ENCODE results near the gene XPA.
"Not testable (repeated sequence)": the region's sequence is repeated elsewhere in the genome, so short reads cannot be mapped to it uniquely, and the experiment has no call there.

The XPA gene

DNA sequence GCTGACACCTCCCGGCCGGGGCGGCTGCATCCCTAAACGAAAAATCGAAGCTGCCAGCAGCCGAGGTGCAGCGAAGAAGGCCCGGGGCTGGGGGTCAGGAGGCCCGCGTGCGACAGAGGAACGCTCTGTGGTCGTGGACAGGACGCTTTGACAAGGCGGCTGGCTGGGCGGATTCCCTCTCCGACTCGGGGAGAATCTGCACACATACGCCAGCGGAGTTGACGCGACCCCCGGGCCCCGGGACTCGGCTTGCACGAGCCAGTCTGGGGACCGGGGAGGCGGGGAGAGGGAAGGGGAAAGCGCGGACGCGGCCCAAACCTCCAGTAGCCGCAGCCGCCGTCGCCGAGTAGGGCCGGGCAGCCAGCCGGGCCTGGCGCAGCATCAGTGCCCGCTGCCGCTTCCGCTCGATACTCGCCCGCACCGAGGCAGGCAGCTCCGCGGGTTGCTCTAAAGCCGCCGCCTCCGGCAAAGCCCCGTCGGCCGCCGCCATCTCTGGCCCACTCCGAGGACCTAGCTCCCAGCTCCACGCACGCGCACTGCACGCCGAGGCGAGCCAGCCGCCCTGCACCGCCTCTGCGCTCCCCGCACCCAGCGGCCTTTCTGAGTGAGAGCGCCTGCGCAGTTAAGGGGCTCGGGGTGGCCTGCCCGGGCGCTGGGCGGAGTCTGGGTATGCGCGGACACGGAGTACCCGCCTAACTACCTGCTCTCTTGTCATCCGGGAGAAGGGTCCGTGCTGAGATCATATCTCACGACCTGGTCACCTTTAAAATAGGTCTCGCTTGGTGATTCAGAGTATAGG is at the start of gene XPA:
Gene XPA (minus strand): TSS at position 538 of the 799 bp plus-strand sequence. CDS start 48 bp downstream, at position 490.
- peak; percentile 97 for DNase-seq (ENCODE audit: low spot score)

DNA sequence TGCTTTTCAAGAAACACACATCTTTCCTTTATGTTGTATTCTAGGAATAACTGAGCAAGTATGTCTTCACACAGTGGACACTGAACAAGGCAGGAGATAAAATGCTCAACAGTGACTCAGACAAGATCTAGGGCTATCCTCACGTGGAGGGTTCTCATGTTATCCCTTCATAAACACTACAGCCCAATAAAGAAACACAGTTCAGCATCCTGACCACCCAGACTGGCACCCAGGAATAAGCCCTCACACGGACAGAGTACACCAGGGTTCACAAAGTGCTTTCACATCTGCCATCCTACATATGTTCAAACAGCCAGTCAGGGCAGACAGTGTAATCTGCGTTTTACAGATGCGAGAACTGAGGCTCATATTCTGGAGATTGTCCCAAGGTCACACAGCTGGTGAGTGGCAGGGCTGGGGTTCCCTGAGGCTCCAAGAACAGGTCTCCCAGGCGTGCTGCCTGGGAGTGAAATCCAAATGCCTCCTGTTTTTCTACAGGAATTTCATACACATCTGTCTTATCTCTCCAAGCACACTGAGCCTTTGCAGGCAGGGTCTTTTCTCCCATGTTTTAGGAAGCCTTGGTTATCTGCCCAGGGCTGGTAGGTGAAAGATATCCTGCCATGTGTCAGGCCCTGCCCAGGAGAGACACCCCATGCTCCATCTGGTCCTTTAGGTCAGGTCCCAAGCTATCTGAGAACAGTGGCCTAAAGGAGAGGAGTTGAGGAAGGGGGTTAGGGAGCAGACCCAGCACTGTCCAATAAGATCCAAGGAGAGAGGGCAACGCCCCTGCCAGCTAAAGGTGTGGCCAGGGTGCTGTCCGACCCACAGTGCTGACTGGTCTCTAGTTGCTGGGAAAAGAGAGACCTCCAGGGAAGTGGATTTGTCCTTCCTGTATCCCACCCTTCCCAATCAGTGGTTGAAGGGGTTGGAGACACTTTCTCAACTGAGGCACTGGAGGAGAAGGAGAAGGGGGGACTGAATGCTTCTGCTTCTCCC is 47.9 kb upstream of the XPA start:
- DNase-seq (ENCODE audit: low spot score), result no peak

DNA sequence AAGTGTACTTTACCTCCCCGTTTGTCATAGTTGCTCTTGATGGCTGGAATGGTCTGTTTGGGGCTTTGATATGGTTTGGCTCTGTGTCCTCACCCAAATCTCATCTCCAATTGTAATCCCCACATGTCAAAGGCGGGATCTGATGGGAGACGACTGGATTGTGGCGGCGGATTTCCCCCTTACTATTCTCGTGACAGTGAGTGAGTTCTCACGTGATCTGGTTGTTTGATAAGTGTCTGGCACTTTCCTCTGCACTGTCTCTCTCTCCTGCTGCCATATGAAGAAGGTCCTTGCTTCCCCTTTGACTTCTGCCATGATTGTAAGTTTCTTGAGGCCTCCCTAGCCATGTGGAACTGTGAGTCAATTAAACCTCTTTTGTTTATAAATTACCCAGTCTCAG is 46.9 kb upstream of the XPA start:
- not testable (repeated sequence) for DNase-seq (ENCODE audit: low spot score)

DNA sequence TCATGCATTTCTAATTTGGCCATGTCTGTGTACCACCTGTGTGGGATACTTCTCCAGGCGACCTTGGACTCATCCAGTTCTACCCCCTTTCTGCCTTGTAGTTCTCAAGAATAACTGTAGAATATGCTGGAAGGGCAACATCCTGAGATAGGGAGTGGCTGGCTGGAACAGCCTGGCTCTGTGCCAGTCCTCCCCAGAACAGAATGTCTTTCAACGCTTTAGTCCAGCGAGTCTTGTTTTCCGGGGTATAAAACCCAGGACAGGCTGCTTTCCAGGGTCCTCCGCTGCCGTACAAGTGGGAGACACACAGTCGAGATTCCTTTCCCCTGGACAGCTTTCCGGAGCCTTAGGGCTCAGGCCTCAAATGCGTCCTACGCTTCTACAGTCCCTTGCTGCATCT is 45.4 kb upstream of the XPA start:
- no peak for DNase-seq (ENCODE audit: low spot score)

DNA sequence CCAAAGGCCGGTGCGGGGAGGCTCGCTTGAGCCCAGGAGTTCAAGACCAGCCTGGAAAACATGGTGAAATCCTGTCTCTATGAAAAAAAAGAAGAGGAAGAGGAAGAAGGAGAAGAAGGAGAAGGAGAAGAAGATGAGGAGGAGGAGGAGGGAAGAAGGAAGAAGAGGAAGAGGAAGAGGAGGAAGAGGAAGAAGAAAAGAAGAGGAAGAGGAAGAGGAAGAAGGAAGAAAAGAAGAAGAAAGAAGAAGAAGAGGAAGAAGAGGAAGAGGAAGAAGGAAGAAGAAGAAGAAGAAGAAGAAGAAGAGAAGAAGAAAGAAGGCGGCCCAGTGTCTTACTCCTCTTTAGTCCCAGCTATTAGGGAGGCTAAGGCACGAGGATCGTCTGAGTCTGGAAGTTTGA is 44.8 kb upstream of the XPA start:
- no peak for DNase-seq (ENCODE audit: low spot score)

DNA sequence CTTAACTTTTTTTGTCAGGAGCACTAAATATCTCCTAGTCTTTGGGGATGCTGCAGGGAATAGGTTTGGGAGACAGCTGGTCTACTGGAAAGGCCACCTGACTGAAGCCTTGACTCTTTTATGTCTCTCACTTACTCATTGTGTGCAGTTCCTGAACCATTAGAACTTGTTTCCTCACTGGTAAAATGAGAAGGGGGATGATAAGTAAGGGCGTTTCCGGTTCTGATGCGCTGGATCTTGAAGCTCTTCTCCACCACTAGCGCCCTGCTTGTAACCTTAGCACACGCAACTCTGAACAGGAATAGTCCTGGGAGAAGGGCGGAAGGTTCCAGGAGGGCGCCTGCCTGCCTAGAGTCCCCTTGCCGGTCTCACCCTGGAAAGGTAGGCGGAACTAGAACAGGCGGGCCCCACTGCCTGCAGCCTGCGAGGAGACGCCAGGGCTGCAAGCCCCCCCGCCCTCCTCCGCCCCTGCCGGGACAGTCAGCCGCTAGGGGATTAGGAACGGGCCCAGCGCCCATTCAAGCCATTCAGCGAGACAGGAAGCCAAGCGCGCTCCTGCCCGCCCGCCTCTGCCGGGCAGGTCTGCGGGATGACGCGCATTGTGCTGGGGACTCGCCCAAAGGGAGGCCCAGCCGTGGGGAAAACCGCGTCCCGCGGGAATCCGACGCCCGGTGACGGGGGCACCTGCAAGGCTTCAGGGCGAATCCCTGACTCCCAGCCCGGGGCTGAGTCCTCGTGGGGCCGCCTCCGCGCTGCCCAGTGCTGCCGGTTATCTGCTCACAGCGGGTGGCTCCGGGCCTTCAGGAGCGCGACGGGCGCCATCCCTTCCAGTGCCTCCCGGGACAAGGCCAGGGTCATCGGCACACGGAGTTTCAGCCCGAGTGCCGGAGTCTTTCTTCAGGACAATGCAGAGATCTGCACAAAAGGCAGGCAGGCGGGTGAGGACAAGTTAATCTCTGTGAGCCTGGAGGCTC is 44.0 kb upstream of the XPA start:
- no peak for DNase-seq (ENCODE audit: low spot score)

DNA sequence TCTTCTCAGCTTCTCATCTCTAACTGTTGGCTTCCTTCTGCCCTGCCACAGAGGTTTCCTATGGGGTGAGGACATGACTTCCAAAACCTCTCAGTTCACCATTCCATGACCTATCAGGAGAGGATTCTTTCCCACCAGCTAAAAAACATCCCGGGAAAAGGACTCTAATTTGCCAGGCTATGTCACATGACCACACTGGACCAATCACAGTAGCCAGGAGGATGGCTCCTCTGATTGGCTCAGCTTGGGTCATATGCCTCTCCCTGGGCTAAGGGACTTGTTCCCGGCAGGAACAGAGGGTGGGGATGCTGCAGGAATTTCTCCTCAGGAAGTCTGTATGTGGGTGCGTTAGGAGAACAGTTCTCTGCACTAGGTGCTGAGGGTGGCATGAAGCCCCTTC is 40.3 kb upstream of the XPA start:
- DNase-seq (ENCODE audit: low spot score), result no peak

DNA sequence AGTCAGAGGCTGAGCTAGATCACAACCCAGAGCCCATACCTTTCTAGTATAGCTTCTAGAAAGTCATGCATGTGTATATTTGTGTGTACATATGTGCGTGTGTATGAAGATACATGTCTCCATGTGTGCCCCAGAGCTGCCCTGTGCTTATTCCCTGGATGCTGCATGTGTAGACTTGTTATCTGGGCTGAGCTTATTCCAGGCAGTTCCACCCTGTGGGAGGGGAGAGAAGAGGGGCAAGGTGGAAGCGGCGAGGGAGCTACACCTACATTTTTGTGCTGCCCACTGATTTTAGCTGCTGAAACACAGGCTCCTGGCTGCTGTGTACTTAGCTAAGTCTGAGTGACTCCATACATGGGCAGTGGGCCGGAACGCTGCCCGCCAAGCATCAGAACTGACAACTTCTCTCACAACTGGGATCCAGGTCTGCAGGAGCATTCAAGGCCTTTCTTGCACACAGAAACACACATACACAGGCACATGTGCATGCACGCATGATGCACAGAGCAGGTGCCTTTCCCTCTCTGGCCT is 38.0 kb upstream of the XPA start:
- DNase-seq (ENCODE audit: low spot score), result no peak

DNA sequence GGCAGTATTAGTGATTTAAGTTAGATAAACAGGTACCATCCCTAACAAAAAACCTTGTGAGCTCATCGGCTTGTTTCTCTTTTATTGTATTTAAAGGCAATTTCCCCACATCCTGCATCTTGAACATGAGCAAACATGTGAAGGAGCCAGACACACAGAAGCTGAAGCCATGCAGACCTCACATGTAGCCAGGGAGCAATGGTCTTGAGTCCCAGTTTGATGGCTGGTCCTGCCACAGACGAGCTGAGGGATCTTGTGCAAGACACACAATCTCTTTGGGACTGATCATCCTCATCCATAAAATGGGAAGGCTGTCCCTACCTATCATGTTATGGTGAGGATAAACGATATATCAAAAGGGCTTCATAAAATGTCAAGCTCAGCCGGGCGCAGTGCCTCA is 29.6 kb upstream of the XPA start:
- no peak for DNase-seq (ENCODE audit: low spot score)

DNA sequence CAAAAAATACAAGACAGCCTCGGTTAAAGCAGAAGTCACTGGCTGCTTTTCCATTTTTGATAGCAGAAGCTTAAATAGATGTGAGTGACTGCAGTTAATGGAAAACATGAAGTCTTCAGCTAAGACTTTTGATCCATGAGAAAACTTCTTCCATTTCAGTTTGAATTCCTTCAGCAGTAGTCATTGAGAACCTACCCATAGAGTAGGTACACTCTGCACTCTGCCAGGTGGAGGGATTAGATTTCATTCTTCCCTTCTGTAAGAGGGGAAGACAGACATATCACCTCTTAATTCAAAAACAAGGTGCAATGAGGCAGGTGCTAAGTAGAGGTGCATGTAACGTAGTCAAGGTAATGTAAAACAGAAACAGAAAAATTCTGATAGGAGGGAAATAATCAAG is 26.7 kb upstream of the XPA start:
- no peak for DNase-seq (ENCODE audit: low spot score)

DNA sequence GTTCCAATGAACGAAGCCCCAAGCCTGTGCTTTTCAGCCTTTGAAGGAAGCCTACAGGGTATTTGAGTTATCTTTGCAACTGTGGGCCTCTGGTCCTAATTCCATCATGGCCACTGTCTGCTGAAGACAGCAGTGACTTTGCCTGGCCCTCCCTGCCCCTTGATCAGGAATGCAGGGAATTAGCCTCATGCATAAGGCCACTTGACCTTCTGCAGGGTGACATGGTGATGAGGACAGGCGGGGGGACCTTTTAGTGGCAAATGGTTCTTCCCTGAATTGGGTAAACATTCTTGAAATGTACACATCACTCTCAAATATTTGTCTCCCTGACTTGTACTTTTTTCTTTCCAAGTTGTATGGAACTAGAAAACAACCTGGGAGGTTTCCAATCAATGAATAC is 25.2 kb upstream of the XPA start:
- DNase-seq (ENCODE audit: low spot score), result no peak

DNA sequence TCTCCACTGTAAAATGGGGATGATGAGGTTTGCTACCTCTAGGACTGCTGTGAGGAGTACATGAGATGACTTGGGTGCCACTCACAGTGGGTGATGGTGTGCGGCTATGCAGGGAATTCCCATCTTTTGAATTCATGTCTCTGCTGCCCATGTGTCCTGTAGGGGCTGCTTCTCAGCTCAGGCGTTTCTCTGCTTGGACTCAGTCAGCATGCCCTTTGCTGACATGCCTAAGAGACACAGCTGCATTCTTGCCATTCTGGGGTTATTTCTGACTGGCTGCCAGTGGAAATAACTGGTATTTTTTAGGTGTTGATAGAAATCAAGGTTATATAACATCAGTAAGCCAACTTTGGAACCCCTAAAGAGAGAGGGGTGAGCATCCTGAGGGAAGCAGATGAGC is 24.3 kb upstream of the XPA start:
- no peak for DNase-seq (ENCODE audit: low spot score)

DNA sequence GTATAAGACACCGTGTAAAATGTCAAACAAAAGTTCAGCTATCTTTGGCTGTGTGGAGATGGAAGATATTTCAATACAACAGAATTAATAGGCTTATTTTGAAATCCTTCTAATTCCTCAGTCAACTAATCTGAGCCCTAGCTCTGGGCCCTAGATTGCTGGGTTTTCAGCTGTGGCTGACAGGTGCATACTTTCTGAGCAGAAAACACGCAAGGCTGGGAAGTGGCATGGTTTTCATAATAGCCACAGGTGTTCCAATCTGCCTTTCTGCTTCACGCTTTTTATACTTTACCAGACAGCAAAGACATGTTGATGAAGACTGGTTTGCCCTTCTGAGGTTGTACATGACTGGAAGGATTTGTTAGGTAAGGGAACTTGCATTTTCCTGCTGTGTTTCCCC is 20.7 kb upstream of the XPA start:
- no peak for DNase-seq (ENCODE audit: low spot score)

DNA sequence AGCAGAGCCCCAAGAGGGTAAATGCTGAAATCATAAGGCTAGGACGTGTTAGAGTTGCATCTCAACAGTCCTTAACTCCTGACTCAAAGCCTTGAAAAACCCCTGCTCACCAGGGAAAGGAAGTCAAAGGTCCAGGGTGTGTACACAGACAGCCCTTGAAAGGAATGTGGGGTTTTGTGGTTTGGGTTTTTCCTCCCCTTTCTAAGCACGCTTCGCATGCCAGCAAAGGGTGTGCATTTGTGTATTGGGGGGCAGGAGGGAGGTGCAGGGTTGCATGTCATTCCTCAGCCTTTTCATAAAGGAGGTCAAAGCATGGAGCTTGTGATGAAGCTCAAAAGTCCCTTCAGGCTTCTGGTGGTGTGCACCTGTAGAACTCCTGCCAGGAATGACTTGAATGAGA is 17.3 kb upstream of the XPA start:
- DNase-seq (ENCODE audit: low spot score), result no peak

DNA sequence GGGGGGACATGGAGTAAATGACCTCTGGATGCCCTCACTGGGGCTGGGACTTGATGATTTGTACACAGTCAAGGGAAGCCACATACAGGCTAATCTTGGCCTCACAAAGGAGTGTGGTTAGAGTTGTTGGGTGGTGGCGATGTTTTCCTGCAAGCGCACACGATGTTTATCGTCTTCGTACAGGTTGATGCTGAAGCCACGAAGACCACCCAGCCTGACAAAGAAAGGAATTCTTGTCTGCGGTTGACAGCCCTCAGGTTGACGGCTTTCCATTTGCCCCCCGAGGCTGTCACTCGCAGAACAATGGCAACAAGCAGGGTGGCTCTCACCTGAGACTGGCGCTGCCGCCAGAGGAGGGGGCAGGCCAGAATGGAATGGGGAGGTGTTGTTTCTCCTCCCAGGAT is 14.1 kb upstream of the XPA start:
- DNase-seq (ENCODE audit: low spot score), result no peak

DNA sequence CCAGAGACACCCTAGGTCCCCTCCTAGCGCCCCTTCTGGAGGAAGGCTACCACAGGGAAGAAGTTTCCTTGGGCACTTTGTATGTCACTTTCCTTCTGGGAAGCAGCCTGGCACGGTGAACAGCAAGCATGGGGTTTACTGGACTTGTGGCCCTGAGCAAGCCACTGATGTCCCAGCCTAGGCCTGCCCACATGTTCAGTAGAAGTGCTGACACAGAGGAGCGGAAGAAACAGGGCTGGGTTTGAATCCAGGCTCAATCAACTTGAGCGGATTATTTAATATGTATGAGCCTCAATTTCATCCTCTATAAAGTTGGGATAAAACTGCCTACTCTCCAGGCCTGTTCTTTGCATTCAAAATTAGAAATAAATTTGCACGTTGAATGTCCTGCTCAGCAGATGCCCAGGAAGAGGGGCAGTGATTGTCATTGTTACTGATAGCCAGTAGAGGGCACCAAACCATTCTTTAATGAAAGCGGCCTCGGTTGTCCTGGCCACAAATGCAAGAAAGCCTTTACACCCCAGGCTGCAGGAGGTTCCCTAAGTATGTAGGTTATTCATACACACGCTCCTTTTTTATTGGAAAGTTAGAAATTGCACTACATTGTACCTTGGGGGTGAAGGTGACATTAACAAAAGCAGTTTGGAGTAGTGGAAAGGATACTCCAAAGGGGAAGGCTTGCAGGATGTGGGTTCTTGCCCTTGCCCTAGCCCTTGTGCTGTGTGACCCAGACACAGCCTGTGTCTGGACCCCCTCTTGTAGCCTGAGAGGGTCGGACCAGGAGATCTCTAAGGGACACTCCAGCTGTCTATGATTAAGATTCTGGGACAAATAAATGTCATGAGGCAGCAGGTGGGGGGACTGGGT is 13.4 kb upstream of the XPA start:
- DNase-seq (ENCODE audit: low spot score), result peak; percentile 85

DNA sequence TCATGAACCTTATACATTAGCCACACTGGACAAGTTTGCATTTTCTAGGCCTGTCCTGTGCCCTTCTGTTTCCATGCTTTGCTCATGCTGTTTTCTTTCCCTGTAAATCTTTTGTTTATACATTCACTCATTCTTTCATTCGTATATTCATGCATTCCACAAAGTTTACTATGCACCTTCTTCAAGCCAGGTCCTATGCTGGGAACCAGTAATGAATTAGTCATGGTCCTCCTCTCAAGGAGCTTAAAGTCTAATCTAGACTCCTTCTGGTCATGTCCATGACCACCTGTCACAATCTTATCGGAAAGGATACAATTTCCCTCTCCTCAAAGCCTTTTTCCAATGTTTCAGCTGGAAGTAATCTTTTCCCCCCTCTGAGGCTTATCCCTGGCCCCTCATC is 9.1 kb upstream of the XPA start:
- DNase-seq (ENCODE audit: low spot score), result no peak

DNA sequence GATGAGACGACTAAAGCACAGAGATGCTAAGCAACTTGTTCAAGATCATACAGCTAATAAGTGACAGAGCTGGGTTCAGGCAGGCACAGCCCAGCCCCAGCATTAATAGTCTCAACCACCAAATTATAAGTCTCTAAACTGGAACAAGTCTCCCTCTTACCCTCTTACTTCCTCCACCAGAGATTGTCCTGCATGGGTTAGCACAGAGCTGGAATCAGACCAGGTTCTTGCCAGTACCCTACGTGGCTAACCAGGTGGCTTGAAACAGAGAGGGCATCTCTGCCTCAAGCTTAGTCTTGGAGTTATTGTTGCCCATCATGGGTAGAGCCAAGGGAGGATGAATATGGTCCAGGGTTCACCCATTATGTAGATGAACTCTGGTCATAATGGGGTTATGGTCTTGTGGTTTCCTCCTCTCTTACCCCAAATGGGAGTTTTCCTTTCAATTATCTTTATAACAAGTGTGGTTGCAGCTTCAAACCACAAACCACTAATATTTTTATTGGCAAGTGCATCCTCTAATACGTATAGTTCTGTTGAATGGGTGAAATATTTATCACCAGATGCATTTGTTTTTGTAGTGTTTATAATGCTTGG is 8.3 kb upstream of the XPA start:
- no peak for DNase-seq (ENCODE audit: low spot score)

DNA sequence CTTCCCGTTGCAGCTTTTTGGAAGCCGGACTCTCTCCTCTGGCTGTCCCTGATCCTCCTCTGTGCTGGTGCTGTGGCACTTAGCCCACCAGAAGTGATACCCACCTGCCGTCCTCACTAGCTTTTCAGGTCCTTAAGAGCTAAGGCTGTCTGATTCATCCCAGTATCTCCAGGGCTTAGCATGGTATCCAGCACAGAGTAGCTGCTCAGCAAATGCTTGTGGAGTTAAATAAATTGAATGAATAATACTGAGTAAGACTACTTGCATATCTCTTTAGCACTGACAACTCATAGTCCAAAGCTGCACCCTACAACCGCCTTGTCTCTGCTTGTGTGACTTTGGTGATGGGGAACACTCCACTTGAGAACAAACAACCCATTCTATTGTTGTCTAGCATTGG is 7.7 kb upstream of the XPA start:
- peak; percentile 16 for DNase-seq (ENCODE audit: low spot score)

DNA sequence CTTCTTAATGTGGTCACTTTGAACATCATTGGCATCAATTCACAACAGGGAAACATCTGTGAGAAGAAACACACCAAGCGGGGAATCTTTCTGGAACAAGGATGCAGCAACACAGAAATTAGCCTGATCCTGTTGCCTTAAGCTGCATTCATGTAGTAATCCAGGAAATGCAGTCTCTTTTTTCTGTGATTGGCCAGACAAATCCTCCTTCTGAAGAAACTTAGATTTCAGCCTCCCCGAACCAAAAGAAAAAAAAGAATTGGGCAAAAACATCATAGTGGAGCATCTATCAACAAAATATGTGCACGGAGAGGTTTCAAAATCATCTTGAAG is 7.2 kb upstream of the XPA start:
- no peak for DNase-seq (ENCODE audit: low spot score)
